K562 (cell line): Measurements from ENCODE around the gene MAP3K15. TPM values are rescaled to one million over a fixed set of nuclear protein-coding genes. Genes with fewer than 3 reads are reported as not detected.
A peak's percentile ranks its signal among the peaks of the same experiment; 100 is the strongest.

Source experiments
- ATAC-seq: fragments of 200-7000 bp; cut with Tn5 transposase; 3 replicates; pipeline ENCODE4 v1.9.1; 2020; ENCODE audit warnings: moderate library complexity
- BruUV-seq: library from RNA; stranded (reverse); fragments of 400-500 nt; replicated peaks from 2 replicates; lab custom pipeline; 2021; lab: Mats Ljungman, UMichigan
- CTCF ChIA-PET: fragments of 300-600 bp; formaldehyde crosslinking; extraction: SDS; loops from one replicate; lab custom pipeline; 2021; ENCODE audit warnings: low intra/inter-chr PET ratio; lab: Yijun Ruan, JAX
- POLR2A ChIA-PET: fragments of 300-600, 350-650 bp; sonication (Branson Sonifier 250); formaldehyde crosslinking; extraction: SDS; loops from one replicate; lab custom pipeline; 2021; ENCODE audit warnings: antibody characterized with exemption, inconsistent platforms; lab: Yijun Ruan, JAX
- DNase-seq, 4 experiments: peaks; one replicate each; pipeline versions ENCODE4 v3.0.0 to v3.0.0-alpha.2; 2011 to 2018; ENCODE audit warnings: low spot score in 3 of 4, mixed read lengths in 3 of 4; ENCODE audit errors: extremely low read depth in 1 of 4
- FAIRE-seq: peaks from 2 replicates; lab custom pipeline; 2011; peaks lifted over from hg19 to GRCh38; lab: Jason Lieb, UNC
- H2AFZ ChIP-seq: 2 replicates; pipeline ENCODE4 v1.6.0; 2011; ENCODE audit warnings: low read depth, low read length, control low read depth, inconsistent platforms
- H3K27ac ChIP-seq: fragments of 200-600 bp; 3 replicates; pipeline ENCODE4 v1.8.0; 2011; ENCODE audit warnings: low read depth, mild to moderate bottlenecking, control low read depth, inconsistent platforms, low read length, moderate library complexity, mixed read lengths; ENCODE audit errors: extremely low read depth
- H3K27me3 ChIP-seq, 2 experiments: fragments of 300-600 bp in 1 of 2; 2 replicates in 1 of 2; 3 replicates in 1 of 2; pipeline versions ENCODE4 v1.6.0 to v1.8.0; 2011; ENCODE audit warnings: inconsistent platforms in 2 of 2, low read length in 2 of 2, mild to moderate bottlenecking in 1 of 2, mixed read lengths in 1 of 2, moderate library complexity in 1 of 2; ENCODE audit not compliant: control insufficient read depth in 2 of 2, insufficient read depth in 2 of 2
- H3K36me3 ChIP-seq: fragments of 300-600 bp; 3 replicates; pipeline ENCODE4 v1.8.0; 2011; ENCODE audit warnings: mild to moderate bottlenecking, low read length, inconsistent platforms; ENCODE audit not compliant: control insufficient read depth, insufficient read depth
- H3K4me1 ChIP-seq, 2 experiments: fragments of 200-600 bp in 1 of 2; replicated peaks in 1 of 2; 2 replicates in 1 of 2; 3 replicates in 1 of 2; pipeline versions ENCODE4 v1.5.1 to v1.8.0; 2011; ENCODE audit warnings: inconsistent platforms in 2 of 2, low read length in 2 of 2, mild to moderate bottlenecking in 1 of 2, mixed read lengths in 1 of 2, moderate library complexity in 1 of 2; ENCODE audit not compliant: control insufficient read depth in 2 of 2, insufficient read depth in 2 of 2
- H3K4me2 ChIP-seq: 2 replicates; pipeline ENCODE4 v1.6.1; 2011; ENCODE audit warnings: low read length, control low read depth, inconsistent platforms, mixed read lengths; ENCODE audit not compliant: insufficient read depth
- H3K4me3 ChIP-seq: fragments of 200-600 bp; sonication (generic), shearing (Covaris generic); 2 replicates; pipeline ENCODE4 v1.5.1; 2016; ENCODE audit warnings: control low read depth, inconsistent platforms
- H3K79me2 ChIP-seq: fragments of 200-600 bp; 3 replicates; pipeline ENCODE4 v1.8.0; 2011; ENCODE audit warnings: low read length, inconsistent platforms; ENCODE audit not compliant: control insufficient read depth, insufficient read depth
- H3K9ac ChIP-seq, 2 experiments: 2 replicates each; pipeline versions ENCODE4 v1.6.0 to v1.6.1; 2011; ENCODE audit warnings: low read depth in 2 of 2, low read length in 2 of 2, control low read depth in 1 of 2, inconsistent platforms in 1 of 2, mild to moderate bottlenecking in 1 of 2, mixed read lengths in 1 of 2; ENCODE audit not compliant: insufficient read depth in 1 of 2
- H3K9me1 ChIP-seq: one replicate; pipeline ENCODE4 v1.6.0; 2011; ENCODE audit warnings: inconsistent platforms, mild to moderate bottlenecking, low read length, moderate library complexity; ENCODE audit not compliant: control insufficient read depth, insufficient read depth
- H3K9me3 ChIP-seq: replicated peaks from 2 replicates; pipeline ENCODE4 v1.5.1; 2011; ENCODE audit warnings: low read depth, low read length, inconsistent platforms; ENCODE audit not compliant: control insufficient read depth, insufficient read depth
- H4K20me1 ChIP-seq: replicated peaks from 2 replicates; pipeline ENCODE4 v1.6.1; 2011; ENCODE audit warnings: low read length, inconsistent platforms, mixed read lengths; ENCODE audit not compliant: control insufficient read depth, insufficient read depth
- BRF2 ChIP-seq: IDR thresholded peaks from 3 replicates; pipeline ENCODE4 v1.6.1; 2011; ENCODE audit warnings: borderline replicate concordance, mild to moderate bottlenecking; ENCODE audit not compliant: insufficient read length, insufficient read depth
- CEBPB ChIP-seq: fragments of 450-650 bp; IDR thresholded peaks from 2 replicates; pipeline ENCODE4 v1.6.1; 2016; ENCODE audit warnings: missing genetic modification characterization, missing compliant biosample characterization
- CEBPG ChIP-seq, 3 experiments: fragments of 200-800 bp in 1 of 3; sonication (Bioruptor generic) in 1 of 3; sonication (generic) in 1 of 3; formaldehyde crosslinking in 1 of 3; IDR thresholded peaks in 2 of 3; conservative IDR thresholded peaks in 1 of 3; 2 replicates each; pipeline versions ENCODE4 v1.6.1 to v1.8.0; 2016 to 2022; ENCODE audit warnings: missing compliant biosample characterization in 2 of 3, missing genetic modification characterization in 2 of 3, mild to moderate bottlenecking in 1 of 3, missing genetic modification reagents in 1 of 3
- DACH1 ChIP-seq: fragments of 450-650 bp; IDR thresholded peaks from 2 replicates; pipeline ENCODE4 v1.6.1; 2018; ENCODE audit not compliant: partially characterized antibody
- DDX20 ChIP-seq: fragments of 450-650 bp; IDR thresholded peaks from 2 replicates; pipeline ENCODE4 v1.6.1; 2016; ENCODE audit warnings: missing genetic modification characterization, low read depth, mild to moderate bottlenecking, missing compliant biosample characterization, moderate library complexity
- HCFC1 ChIP-seq: IDR thresholded peaks from 2 replicates; pipeline ENCODE4 v1.6.1; 2012; ENCODE audit warnings: low read depth, low read length, improper control_type of control experiment
- HEY1 ChIP-seq: fragments of 250-450 bp; sonication (Bioruptor Pico); IDR thresholded peaks from 2 replicates; pipeline ENCODE4 v1.5.0; 2020; ENCODE audit warnings: mild to moderate bottlenecking, moderate library complexity, borderline replicate concordance
- HNRNPUL1 ChIP-seq: fragments of 200-400 bp; formaldehyde crosslinking; IDR thresholded peaks from 2 replicates; pipeline ENCODE4 v1.6.1; 2017; ENCODE audit warnings: low read length
- MCM3 ChIP-seq: fragments of 450-650 bp; IDR thresholded peaks from 2 replicates; pipeline ENCODE4 v1.6.1; 2016
- MITF ChIP-seq: IDR thresholded peaks from 2 replicates; pipeline ENCODE4 v1.6.1; 2014; ENCODE audit warnings: antibody characterized with exemption
- NFIC ChIP-seq: fragments of 450-650 bp; IDR thresholded peaks from 2 replicates; pipeline ENCODE4 v1.6.1; 2017; ENCODE audit warnings: mild to moderate bottlenecking, inconsistent platforms
- RBM39 ChIP-seq: fragments of 200-400 bp; formaldehyde crosslinking; optimal IDR thresholded peaks from 2 replicates; pipeline ENCODE3; 2018; ENCODE audit warnings: low read depth, low read length
- STAT5A ChIP-seq: IDR thresholded peaks from 2 replicates; pipeline ENCODE4 v1.6.1; 2012; ENCODE audit warnings: low read length, inconsistent platforms, borderline replicate concordance
- XRCC5 ChIP-seq: fragments of 200-400 bp; formaldehyde crosslinking; IDR thresholded peaks from 2 replicates; pipeline ENCODE4 v1.6.1; 2017; ENCODE audit warnings: low read depth, mild to moderate bottlenecking, low read length
- ZBTB8A ChIP-seq: fragments of 450-650 bp; IDR thresholded peaks from 2 replicates; pipeline ENCODE4 v1.6.1; 2018; ENCODE audit warnings: mild to moderate bottlenecking, moderate library complexity; ENCODE audit not compliant: partially characterized antibody
- ZEB2 ChIP-seq: fragments of 450-650 bp; IDR thresholded peaks from 2 replicates; pipeline ENCODE4 v1.6.1; 2016
- WGBS: fragments of 100-300 bp; shearing (Covaris generic); methylation state at CpG from one replicate; pipeline ENCODE4 v1.1.6; 2016; ENCODE audit warnings: low coverage, mixed read lengths; ENCODE audit not compliant: insufficient coverage; ENCODE audit errors: missing lambda C conversion rate; 5-methylcytosine and 5-hydroxymethylcytosine counted together
- in situ Hi-C: fragments of 300-500 bp; cut with MboI; formaldehyde crosslinking; loops from 4 replicates; pipeline ENCODE4 v1.15.0; 2018; ENCODE audit warnings: inconsistent platforms, mixed read lengths
- intact Hi-C: fragments of 100-400 bp; cut with micrococcal nuclease; formaldehyde crosslinking; loops from 2 replicates; pipeline ENCODE4 v1.14.2; 2022
- polyA plus RNA-seq, 8 experiments: library from polyadenylated mRNA; depleted of rRNA in 4 of 8; stranded (reverse) in 5 of 8; unstranded in 3 of 8; fragments of >200 nt; fragmentation: Nextera tagmentation in 2 of 8; fragmentation: Illumina TruSeq in 1 of 8; extraction: Ambion mirVana in 2 of 8; extraction: Trizol in 1 of 8; gene quantifications; 2 replicates each; pipeline versions ENCODE4 v1.2.1 to v1.2.3, GENCODE V29; 2011 to 2014; ENCODE audit warnings: inconsistent platforms in 1 of 8, missing spikeins in 1 of 8
- total RNA-seq, 7 experiments: library from RNA; depleted of rRNA in 6 of 7; stranded (reverse); fragments of >200 nt in 6 of 7; fragmentation: Illumina TruSeq in 2 of 7; extraction: Trizol in 2 of 7; gene quantifications; 2 replicates each; pipeline versions ENCODE4 v1.2.1 to v1.2.3, GENCODE V29; 2011 to 2021; ENCODE audit warnings: low replicate concordance in 1 of 7

The MAP3K15 gene
- total and polyA plus RNA-seq, 9 of the 15 experiments (the other 6 are each of a cell fraction or from before 2014, with no cell fraction given), result 0.03 to 0.29 (median 0.14) TPM; not detected in 5

- Histone ChIP-seq H3K27me3 (peaks cover 0 to 4% of the 10 kb centered on the region in 2 experiments; a peak in 1 of 5 replicates), H3K9ac (no peak overlapping the region), H3K79me2 (no peaks in the 10 kb centered on the region), H2AFZ (no peak overlapping the region), H3K36me3 (no peaks in the 10 kb centered on the region), H3K9me1 (no peaks in the 10 kb centered on the region), H3K27ac (no peak overlapping the region), H3K4me2 (no peak overlapping the region), H3K4me1 (no peaks in the 10 kb centered on the region), H3K9me3 (no peaks in the 10 kb centered on the region), H4K20me1 (no peaks in the 10 kb centered on the region), H3K4me3 (no peak overlapping the region)
- no peak for DNase-seq
- peak; percentile 46; the same call in 2 of the 3 replicates for ATAC-seq
- POLR2A ChIA-PET, result no interaction called here
- no TSS peak for BruUV-seq
- CTCF ChIA-PET, result no interaction called here
- in situ Hi-C loops (no loop called here), intact Hi-C loops (no loop called here)
- no peak for TF ChIP-seq HEY1 (CRISPR knock-in tag)
- TF ChIP-seq MCM3, result no peak
- no peak for TF ChIP-seq CEBPG (CRISPR knock-in tag; IDR thresholded peaks at IDR 0.05)
- TF ChIP-seq CEBPG (tag; conservative IDR thresholded peaks at IDR 0.05 in 1 of 2, IDR thresholded peaks at IDR 0.05 in 1 of 2), result no peak
- TF ChIP-seq HCFC1, result peak; percentile 60
- WGBS, result 0% methylated on average over 1 of the region's 2 CpGs
- FAIRE-seq, result no peak
Observed at GRCh38 chrX:19410259-19410658, 105.0 kb downstream of the MAP3K15 start.

DNA sequence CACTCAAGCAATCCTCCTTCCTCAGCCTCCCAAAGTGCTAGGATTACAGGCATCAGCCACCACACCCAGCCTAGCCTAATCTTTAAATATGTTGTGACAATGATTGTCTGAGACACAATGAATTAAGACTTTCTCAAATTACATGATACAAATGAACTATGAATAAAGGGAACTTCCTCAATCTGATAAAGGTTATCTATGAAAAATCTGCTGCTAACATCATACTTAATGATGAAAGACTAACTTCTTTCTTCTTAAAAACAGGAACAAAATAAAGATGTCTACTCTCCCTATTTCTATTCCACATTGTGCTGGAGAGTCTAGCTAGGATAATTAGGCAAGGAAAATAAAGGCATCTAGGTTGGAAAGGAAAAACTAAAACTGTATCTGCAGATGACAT, 111.6 kb downstream of the MAP3K15 start:
- CTCF ChIA-PET, result no interaction called here
- no peak overlapping the region for H3K27ac ChIP-seq
- intact Hi-C loops, result no loop called here
- H3K36me3 ChIP-seq, result no peaks in the 10 kb centered on the region
- no peaks in the 10 kb centered on the region for H4K20me1 ChIP-seq
- no TSS peak for BruUV-seq
- no peaks in the 10 kb centered on the region for H3K9me1 ChIP-seq
- H3K9me3 ChIP-seq, result no peaks in the 10 kb centered on the region
- POLR2A ChIA-PET, result no interaction called here
- H3K27me3 ChIP-seq, result peaks cover 0 to 8% of the 10 kb centered on the region in 2 experiments; a peak in 2 of 5 replicates
- ATAC-seq (no peak), DNase-seq (no peak), FAIRE-seq (no peak)
- H3K9ac ChIP-seq, result no peak overlapping the region
- no peaks in the 10 kb centered on the region for H3K79me2 ChIP-seq
- no peak overlapping the region for H3K4me3 ChIP-seq
- no peak overlapping the region for H3K4me2 ChIP-seq
- no peaks in the 10 kb centered on the region for H3K4me1 ChIP-seq
- in situ Hi-C loops, result no loop called here
- no peak overlapping the region for H2AFZ ChIP-seq
- TF ChIP-seq CEBPB (no peak), HNRNPUL1 (no peak), ZBTB8A (no peak), RBM39 (no peak), ZEB2 (no peak), DDX20 (tag) (no peak), NFIC (no peak), XRCC5 (no peak), STAT5A (no peak), DACH1 (no peak), MITF (no peak), BRF2 (no peak)
